ENCODE data around the gene ZNF20.

ZNF20 gene

DNA sequence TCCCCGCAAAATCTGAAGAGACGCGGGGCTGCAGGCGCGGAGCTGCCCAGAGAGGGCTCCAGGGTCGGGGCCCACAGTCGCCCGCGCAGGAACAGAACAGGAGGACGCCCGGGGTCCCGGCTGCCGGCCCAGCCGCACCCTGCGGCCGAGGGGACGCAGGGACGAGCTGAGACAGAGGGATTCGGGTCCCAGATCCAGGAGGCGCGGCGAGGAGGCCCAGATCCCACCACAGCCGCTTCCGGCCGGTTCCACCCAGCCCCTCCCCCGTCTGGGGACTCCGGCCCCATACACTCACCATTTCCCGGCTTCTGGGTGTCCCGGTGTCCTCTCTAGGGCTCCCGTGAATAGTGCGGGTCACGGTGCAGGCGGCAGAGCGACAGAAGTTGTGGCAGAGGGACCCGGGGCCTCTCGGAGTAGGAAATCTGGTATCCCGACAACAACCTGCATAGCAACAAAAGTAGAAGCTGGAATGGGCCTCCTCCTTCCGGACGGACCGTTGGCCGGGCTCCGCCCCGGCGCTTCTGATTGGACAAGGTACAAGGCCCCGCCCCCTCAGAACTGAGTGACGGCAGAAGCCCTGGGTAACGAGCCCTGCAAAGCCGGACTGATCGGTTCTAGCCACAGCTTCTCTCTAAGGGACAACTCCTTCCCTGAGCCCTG, at the start of gene ZNF20:
TSS of gene ZNF20 (minus strand) at position 466 of the 660 bp plus-strand sequence. CDS start at position 298, 168 bp downstream.
- TF ChIP-seq CTCF (IDR thresholded peaks at IDR 0.05; ENCODE audit: unreplicated experiment in 3 of 3) = no peak
- Mint-ChIP-seq H3K4me3 (peak within 1 kb of the TSS; percentile 96 to 98 (median 98)), H3K9me3 (peaks cover 30% of the 10 kb centered on the region), H3K36me3 (ENCODE audit: low read depth) (peaks cover 91% of the 10 kb centered on the region), H3K27ac (peak within 1 kb of the TSS; percentile 69 to 95 (median 91)), H3K4me1 (peaks cover 24% of the 10 kb centered on the region), H3K27me3 (ENCODE audit: low read depth) (no peaks in the 10 kb centered on the region)

- no peak overlapping the region for H3K27ac Mint-ChIP-seq
- H3K9me3 Mint-ChIP-seq = peaks cover 82% of the 10 kb centered on the region
- no peak for TF ChIP-seq CTCF (IDR thresholded peaks at IDR 0.05; ENCODE audit: unreplicated experiment in 3 of 3)
- no peaks in the 10 kb centered on the region for H3K4me1 Mint-ChIP-seq
- no peaks in the 10 kb centered on the region for H3K27me3 Mint-ChIP-seq (ENCODE audit: low read depth)
- peaks cover 100% of the 10 kb centered on the region for H3K36me3 Mint-ChIP-seq (ENCODE audit: low read depth)
- H3K4me3 Mint-ChIP-seq = no peak overlapping the region
Observed at GRCh38 chr19:12187625-12188024, 47.5 kb upstream of the ZNF20 start.

GRCh38 chr19:12180377-12180776, 40.2 kb upstream of the ZNF20 start:
- no peak overlapping the region for H3K27ac Mint-ChIP-seq
- peaks cover 93% of the 10 kb centered on the region for H3K36me3 Mint-ChIP-seq (ENCODE audit: low read depth)

DNA sequence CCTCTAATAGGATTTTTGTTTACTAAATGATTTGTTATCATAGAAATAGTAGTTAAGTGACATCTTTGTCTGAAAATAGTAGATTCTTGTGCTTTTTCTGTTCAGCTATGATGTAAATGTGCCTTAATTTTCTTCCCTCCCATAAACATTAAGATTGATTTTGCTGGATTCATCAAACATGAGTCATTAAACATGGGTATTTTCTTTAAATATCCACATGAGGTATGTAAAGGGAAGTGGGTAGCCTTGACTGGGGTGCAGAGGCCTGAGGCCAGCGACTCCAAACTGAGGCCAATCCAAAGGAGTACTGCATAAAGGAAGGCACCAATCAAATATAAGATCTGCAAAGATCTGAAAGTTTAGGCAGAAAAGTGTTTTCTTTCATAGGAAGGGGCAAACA, 26.5 kb upstream of the ZNF20 start:
- peaks cover 9% of the 10 kb centered on the region for H3K9me3 Mint-ChIP-seq

More at GRCh38 chr19:12180377-12180776, 40.2 kb upstream of the ZNF20 start:
- Mint-ChIP-seq H3K4me1 (no peaks in the 10 kb centered on the region), H3K27me3 (ENCODE audit: low read depth) (no peaks in the 10 kb centered on the region), H3K4me3 (no peak overlapping the region), H3K9me3 (peaks cover 74% of the 10 kb centered on the region)
- no peak for TF ChIP-seq CTCF (IDR thresholded peaks at IDR 0.05; ENCODE audit: unreplicated experiment in 3 of 3)

GRCh38 chr19:12163826-12164225, 23.7 kb upstream of the ZNF20 start:
- H3K27ac Mint-ChIP-seq = peak overlapping the region; percentile 86 to 97 (median 97)
- peaks cover 4% of the 10 kb centered on the region for H3K9me3 Mint-ChIP-seq
- H3K36me3 Mint-ChIP-seq (ENCODE audit: low read depth) = peaks cover 39% of the 10 kb centered on the region
- H3K4me1 Mint-ChIP-seq = peaks cover 15% of the 10 kb centered on the region
- no peak for TF ChIP-seq CTCF (IDR thresholded peaks at IDR 0.05; ENCODE audit: unreplicated experiment in 3 of 3)
- peak overlapping the region; percentile 94 to 98 (median 95) for H3K4me3 Mint-ChIP-seq
- H3K27me3 Mint-ChIP-seq (ENCODE audit: low read depth) = no peaks in the 10 kb centered on the region

More for the DNA sequence above, 26.5 kb upstream of the ZNF20 start:
- TF ChIP-seq CTCF (IDR thresholded peaks at IDR 0.05; ENCODE audit: unreplicated experiment in 3 of 3) = no peak
- peaks cover 15% of the 10 kb centered on the region for H3K4me1 Mint-ChIP-seq
- no peaks in the 10 kb centered on the region for H3K27me3 Mint-ChIP-seq (ENCODE audit: low read depth)
- peaks cover 62% of the 10 kb centered on the region for H3K36me3 Mint-ChIP-seq (ENCODE audit: low read depth)
- no peak overlapping the region for H3K27ac Mint-ChIP-seq
- no peak overlapping the region for H3K4me3 Mint-ChIP-seq

Measured in nephron (organoid).